ENCODE results near the gene EN1.

EN1 gene

DNA sequence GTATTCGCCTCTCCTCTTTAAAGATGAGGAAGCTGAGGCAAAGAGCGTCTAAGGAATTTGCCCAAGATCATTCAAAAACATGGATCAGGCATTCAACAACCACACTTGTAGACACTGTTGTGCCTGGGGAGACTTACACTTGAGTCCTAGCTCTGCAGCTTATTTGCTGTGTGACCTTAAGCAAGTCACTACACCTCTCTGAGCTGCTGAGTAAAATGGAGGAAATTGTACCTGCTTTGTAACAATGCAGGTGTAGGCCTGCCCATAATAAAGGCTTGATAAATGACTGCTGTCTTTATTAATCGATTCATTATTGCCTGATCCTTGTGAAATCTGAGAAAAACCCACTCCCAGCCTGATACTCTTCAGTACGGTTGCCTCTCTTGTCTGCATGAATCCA, 30.8 kb downstream of the EN1 start:
- FAIRE-seq: no peak

DNA sequence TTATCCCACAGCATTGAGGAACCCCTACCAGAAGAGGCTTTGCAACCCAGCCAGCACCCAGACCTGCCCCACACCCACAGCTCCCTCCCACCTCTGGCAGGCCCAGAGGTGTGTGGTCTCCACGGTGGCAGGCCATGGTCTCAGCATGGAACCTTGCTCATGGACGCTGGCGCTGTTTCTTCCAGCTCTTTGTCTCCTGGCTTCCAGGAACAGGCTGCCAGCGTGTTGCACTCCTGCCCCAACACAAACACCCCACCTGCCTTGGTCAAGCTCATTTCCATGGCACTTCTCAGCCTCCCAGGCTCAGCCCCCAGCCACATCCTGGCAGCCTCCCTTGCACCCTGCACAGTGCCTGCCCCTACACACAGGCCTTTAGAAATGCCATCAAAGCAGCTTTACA, 31.7 kb downstream of the EN1 start:
- FAIRE-seq: no peak

DNA sequence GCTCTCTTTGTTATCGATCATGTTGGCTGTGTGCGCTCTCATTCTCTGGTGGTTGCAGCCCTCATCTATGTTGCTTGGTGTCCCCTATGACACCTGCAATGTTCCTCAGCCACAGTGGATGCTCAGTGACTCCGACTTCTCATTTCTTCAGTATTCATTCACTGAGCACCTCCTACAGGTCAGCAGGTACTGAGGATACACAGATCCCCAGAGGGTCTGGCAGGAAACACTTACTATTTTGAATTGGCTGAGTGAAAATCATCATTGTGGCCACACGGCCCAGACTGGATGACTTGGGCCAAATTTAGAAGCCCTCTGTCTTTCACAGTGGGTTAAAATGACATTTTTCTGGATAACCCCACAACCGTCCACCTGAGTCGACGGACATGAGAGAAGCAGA, 32.1 kb downstream of the EN1 start:
- FAIRE-seq: no peak

DNA sequence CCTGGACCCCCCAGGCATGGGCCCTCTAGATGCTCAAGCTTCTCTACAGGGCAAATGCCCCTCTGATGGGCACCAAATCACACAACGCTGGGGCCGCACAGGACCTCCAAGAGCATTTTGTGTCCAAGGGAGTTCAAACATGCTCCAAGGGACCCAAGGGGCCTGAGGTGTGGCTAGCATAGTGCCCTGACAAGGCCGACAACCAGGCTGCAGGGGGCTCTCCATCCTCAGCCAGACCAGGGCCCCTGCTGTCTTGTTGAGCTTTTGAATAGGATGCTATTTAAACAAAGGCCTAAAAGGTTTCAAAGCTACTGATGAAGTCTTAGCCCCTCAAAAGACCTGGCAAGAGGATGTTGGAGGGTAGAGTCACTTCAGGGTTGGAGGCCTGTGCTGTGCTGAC, 33.1 kb downstream of the EN1 start:
- FAIRE-seq: no peak

DNA sequence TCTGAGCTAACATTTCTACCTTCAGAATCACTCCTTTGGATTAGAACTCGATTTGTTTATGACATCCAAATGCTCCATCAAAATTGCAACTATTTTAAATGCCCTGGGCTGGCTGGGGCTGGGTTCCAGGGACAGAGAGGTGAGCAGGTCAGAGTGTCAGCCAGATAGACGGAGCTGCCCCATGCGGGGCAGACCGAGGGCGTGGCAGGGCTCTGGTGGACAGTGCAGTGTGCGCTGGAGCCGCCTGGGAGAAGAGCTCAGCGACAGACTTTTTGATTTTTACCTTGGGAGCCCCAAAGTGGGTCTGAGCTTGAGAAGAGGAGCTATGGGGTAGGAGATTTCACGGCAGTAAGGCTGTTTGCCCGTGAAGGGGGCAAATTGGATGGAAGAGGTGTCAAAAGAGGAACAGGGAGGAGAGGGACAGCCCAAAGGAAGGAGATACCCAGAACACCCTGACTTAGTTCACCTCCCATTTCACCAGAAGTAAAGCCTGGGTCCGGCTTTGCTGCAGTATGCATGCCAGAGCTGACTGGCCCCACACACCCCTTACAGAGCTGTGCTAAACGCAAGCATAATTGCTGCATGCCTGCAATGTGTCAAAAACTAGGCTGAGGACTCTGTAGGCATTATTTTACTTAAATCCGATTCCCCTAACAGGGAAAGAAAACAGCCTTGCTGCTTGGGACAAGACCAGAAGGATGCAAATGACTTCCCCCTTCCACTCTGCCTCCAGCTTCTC, 33.7 kb downstream of the EN1 start:
- no peak for FAIRE-seq

DNA sequence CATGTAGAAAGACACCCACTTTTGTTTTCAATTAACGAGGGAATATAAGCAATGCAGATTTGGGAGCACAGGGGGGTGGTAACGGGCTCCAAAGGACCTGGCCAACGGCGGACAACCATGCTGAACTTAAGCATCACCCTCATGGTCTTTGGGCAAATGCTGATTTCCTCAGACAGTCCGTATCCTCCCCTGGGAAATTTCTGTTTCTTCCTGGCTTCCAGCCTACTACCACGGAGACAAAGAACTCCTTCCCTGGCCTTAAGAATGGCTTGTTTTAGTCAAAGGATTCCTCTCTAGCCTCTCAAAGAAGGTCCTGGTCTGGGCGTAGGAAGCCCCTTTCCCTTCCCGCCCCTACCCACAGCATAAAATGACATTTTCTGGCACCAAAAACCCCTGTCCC, 34.3 kb downstream of the EN1 start:
- FAIRE-seq: no peak

DNA sequence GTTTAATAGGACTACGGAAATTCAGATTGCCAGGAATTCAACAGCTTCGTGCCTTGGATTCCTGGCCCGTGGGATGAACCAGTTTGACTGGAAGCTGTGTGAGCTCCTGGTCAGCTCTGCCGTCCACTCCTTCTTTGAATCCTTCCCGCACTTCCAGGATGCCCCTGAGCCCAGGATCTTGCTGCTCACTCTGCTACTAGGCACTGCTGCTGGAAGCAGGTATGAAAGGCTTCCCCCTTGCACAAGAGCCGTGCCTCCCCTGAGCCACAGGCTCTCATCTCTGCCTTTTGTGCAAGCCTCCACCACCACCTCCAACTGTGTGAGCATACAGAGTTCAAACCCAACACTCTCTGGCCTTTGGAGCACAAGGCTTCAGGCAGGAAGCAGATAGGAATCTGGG, 34.9 kb downstream of the EN1 start:
- no peak for FAIRE-seq

DNA sequence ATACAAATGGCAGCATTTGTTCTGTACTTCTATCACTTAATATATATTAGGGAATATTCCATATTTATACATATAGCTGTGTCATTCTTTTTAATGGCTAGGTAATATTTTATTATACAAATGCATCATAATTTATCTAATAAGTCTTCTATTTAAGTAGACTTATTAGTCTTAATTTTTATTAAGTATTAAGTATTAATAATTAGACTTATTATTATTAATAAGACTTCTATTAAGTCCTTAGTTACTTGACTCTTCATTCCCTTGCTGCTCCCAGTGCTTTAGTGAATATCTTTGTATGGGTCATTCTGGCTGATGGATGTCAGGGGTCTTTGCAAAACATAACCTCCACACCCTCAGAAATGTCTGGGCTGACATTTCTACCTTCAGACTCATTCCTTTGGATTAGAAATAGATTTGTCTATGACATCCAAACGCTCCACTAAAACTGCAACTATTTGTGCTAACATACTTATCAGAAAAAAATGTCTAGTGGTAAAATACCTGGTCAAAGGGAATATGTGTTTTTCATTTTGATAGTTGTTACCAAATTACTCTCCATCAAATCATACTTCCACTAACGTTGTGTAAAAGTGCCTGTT, 35.8 kb downstream of the EN1 start:
- peak; percentile 24 for FAIRE-seq

DNA sequence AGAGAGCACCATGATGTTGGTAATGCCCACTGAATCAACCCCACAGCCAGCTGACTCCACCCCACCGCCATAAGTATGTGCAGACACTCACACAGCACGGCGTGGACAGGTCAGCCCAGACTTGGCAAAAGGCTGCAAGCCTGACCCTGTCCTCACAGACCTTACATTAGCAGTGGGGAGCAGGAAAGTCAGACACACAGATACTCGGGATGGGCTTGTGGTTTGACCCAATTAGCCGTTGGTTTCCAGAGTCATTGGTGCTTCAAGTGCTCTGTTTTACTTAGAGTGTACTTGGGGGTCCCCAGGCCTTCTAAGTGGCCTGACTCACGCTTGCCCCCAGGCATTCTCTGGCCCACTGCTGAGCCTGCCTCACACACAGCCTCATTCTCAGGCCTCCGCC, 36.7 kb downstream of the EN1 start:
- no peak for FAIRE-seq

DNA sequence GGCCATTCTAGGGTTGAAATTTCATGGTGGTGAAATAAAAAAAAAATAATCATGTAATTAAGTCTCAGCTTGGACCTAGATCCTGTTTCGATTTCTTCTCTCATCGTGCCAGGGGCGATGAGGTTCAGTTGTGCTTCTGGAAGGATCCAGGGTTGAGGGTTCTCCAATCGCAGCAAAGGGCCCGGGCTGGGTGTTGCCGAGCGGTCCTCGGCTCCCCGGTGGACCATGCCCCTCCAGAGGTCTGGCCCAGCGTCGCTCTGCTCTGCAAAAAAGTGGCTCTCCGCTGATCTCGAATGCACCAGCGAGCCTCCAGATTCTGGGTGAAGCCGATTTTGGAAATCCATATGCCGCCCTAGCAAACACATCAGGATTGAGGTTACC, 39.0 kb downstream of the EN1 start:
- FAIRE-seq: no peak

DNA sequence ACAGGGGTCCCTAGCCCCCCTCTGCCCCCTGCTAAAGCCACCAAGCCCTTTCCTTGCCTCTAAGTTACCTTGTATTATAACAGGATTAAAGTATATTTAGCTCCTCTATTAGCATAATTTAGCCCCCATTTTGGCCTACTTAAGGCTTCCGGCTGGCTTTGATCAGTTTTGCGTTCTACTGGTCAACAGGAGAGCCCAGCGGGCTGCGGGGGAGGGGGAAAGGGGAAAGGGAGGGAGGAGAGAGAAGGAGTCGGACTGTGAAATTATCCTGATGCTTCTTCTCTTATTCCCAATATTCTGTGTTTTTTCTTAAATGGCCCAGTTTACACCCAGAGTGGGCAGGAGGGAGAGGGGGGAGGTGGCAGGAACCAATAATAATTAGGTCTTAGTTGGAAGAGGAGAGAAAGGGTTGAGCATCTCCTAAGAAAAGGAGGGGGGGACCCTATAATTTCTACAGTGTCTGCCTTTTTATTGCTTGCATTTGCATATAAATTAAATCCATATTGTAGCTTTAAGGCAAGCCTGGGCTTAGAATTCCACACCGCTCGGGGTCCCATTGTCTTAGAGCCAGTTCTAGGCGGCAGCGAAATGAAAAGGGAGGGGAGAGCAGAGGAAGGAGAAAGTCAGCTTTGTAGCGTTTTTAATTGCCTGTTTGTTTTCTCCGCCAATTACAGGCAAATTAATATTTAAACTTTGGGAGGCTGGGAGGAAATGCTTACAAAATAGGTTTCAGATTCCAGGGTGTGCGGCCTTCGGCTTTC, 39.6 kb downstream of the EN1 start:
- FAIRE-seq: no peak

DNA sequence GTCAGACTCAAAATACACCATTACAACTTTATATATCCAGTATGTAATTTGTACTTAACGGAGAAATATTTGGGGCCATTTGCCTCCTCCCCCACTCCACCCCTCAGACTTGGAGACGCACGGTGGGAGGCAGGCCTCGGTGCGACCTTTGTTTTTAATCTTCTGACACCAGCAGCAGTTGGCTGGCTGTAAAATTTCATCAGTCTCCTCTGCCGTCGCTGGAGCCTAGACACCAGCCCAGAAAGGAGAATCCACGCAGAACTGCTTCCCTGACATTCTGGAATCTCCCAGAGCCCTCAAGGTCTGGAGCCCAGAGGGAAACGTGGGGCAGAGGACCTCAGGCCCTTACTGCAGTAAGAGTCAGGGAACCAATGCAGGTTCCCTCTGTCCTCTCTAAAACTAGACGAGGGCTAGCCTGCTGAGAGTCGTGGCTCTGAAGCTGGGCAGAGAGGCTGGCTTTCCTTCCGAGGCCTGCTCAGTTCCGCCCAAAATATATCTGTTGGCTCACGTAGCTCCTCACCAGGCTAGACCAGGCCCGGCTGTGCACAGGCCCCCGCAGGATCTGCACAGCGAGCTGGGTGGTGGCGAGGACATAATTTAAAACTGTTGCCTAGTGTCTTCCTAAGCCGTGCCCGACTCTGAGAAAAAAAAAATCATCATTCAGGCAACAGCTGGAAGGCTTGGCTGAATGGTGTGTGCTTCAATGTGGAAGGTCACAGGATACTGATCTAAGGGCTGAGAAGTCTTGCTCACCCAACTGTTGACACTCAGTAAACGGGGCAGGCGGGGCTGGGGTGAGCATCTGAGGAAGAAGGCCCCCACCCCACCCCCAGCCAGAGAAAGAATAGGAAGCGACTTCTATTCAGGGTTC, 40.4 kb downstream of the EN1 start:
- no peak for FAIRE-seq

DNA sequence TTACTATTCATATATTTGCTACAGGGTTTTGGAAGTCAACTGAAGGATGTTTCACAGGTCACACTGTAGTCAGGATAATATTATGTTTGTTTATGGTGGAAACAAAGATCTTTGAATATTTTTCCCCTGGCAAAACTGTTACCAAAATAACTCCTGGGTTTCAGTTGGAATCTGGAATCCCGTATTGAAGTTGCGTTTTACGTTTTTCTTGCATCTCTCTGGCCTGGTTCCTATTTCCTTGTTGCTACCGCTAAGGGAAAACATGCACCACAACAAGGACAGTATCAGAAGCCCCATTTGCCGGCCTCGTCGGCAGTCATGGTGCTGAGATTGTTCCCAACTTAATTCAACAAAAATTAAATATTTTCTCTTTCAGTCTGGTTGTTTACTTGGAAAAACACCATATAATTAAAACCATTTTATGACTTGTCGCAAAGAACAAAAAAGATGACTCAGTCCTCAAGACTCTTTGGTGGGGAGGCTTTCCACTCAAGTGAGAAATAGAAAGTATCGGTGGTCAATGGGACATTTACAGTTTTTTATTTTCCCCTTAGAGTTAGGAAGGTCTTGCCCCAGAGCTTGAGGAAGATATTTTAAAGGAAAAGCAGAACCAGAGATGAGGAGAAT, 42.3 kb downstream of the EN1 start:
- no peak for FAIRE-seq

DNA sequence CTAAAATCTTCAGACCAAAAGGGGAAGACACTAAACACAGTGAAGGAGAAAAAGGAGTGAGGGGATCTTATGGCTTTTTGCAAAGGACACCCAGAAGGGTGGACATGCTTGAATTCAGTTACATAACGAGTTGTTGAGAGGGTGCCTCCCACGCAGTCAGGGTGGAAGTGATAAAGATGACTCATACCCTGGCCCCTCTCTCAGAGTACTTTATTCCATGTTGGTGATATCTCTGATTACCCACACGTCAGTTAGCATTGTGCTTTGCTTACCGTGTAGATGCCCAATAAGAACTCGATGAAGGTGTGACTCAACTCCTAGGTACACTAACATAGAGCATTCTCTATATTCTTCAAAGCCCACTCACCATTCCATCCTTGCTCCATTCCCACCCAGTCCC, 44.4 kb downstream of the EN1 start:
- FAIRE-seq: no peak

DNA sequence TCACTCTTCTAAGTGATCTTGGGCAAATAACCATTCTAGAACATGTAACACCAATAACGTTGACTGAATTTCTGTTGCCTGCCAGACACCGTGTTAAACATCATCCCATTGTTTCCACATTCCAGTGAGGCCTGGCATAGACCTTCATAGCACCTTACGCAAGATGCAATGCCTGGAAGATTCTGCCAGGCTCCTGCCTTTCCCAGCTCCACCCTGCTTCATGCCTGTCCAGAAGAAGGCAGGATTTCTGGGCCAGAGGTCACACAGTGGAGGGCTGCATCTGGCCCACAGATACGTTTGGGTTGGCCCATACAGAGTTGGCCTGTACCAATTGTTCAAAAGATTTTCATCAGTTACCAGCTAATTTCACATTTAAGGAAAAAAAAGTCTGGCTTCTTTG, 46.3 kb downstream of the EN1 start:
- no peak for FAIRE-seq

DNA sequence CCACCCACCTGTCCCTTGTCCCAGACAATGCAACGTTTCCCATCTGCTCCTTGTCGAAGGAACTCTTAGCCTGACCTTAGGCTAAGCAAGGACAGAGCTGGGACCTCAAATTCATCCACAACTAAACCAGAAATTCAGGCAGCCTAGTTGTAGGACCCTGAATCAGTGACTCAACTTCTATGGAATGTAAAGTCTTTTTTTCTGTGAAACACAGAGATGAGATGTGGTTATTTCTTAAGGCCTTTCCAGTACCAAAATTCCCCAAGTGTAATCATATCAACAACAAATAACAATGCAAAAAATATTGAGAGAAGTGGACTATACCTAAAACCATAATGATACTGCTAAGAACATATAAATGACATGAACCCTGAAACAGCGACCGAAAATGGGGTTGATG, 46.7 kb downstream of the EN1 start:
- FAIRE-seq: no peak

DNA sequence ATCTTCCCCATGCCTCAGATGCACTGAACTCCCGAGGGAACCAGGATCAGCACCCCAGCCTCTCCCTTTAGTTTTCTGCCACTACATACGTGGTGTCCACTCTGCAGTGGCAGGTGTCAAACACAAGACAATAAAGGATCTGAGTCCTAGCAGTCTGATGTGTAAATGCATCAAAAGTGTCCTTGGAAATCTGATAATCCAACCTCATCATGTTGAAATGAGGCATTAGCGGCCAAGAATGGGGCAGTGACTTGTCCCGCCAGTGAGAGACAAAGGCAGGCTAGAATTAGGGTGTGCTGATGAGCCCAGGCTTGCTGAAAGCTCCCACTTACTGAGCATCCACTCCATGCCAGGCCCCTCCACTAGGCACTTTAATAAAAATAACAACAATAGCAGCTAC, 52.9 kb downstream of the EN1 start:
- no peak for FAIRE-seq
